ENCODE results near the gene MBNL2.

Gene MBNL2

GRCh38 chr13:97359181-97360057 is 137.3 kb downstream of the MBNL2 start:
- H3F3A ChIP-seq (ENCODE audit: insufficient read depth), result no peaks in the 10 kb centered on the region
- no peak overlapping the region for H3K27ac ChIP-seq (ENCODE audit: low read depth, low read length)
- no peak overlapping the region for H3K9ac ChIP-seq (ENCODE audit: low read length)
- H4K20me1 ChIP-seq (ENCODE audit: low read depth, low read length), result no peaks in the 10 kb centered on the region
- no peaks in the 10 kb centered on the region for H3K27me3 ChIP-seq (ENCODE audit: low read length)
- no peak overlapping the region for H3K4me3 ChIP-seq (ENCODE audit: insufficient read depth, low read length, poor library complexity, severe bottlenecking)
- H3K4me2 ChIP-seq (ENCODE audit: low read depth, low read length, poor library complexity, severe bottlenecking), result no peak overlapping the region
- H3K9me3 ChIP-seq (ENCODE audit: insufficient read depth, low read length), result no peaks in the 10 kb centered on the region
- no peak overlapping the region for H2AFZ ChIP-seq (ENCODE audit: low read depth, low read length, severe bottlenecking)
- TF ChIP-seq CTCF (IDR thresholded peaks at IDR 0.05; ENCODE audit: insufficient read depth, low read length, poor library complexity, severe bottlenecking) (peak; percentile 84), EZH2phosphoT487 (conservative IDR thresholded peaks at IDR 0.05; ENCODE audit: low read length) (no peak)
- H3K36me3 ChIP-seq (ENCODE audit: low read length), result no peaks in the 10 kb centered on the region
- no peaks in the 10 kb centered on the region for H3K9me2 ChIP-seq (replicated peaks; ENCODE audit: insufficient read depth, low read length)
- no peaks in the 10 kb centered on the region for H3K79me2 ChIP-seq (ENCODE audit: insufficient read depth, low read length)

GRCh38 chr13:97360610-97361009 is 138.5 kb downstream of the MBNL2 start:
- H3K9ac ChIP-seq (ENCODE audit: low read length), result no peak overlapping the region
- H3K79me2 ChIP-seq (ENCODE audit: insufficient read depth, low read length), result no peaks in the 10 kb centered on the region
- no peaks in the 10 kb centered on the region for H3K9me2 ChIP-seq (replicated peaks; ENCODE audit: insufficient read depth, low read length)
- H2AFZ ChIP-seq (ENCODE audit: low read depth, low read length, severe bottlenecking), result no peak overlapping the region
- no peaks in the 10 kb centered on the region for H4K20me1 ChIP-seq (ENCODE audit: low read depth, low read length)
- TF ChIP-seq CTCF (IDR thresholded peaks at IDR 0.05; ENCODE audit: insufficient read depth, low read length, poor library complexity, severe bottlenecking), result no peak
- no peak for TF ChIP-seq EZH2phosphoT487 (conservative IDR thresholded peaks at IDR 0.05; ENCODE audit: low read length)
- H3K9me3 ChIP-seq (ENCODE audit: insufficient read depth, low read length), result no peaks in the 10 kb centered on the region
- no peak overlapping the region for H3K4me2 ChIP-seq (ENCODE audit: low read depth, low read length, poor library complexity, severe bottlenecking)
- no peaks in the 10 kb centered on the region for H3K27me3 ChIP-seq (ENCODE audit: low read length)
- H3F3A ChIP-seq (ENCODE audit: insufficient read depth), result no peaks in the 10 kb centered on the region
- no peak overlapping the region for H3K27ac ChIP-seq (ENCODE audit: low read depth, low read length)
- H3K4me3 ChIP-seq (ENCODE audit: insufficient read depth, low read length, poor library complexity, severe bottlenecking), result no peak overlapping the region
- H3K36me3 ChIP-seq (ENCODE audit: low read length), result no peaks in the 10 kb centered on the region

GRCh38 chr13:97364031-97364430 is 141.9 kb downstream of the MBNL2 start:
- TF ChIP-seq CTCF (IDR thresholded peaks at IDR 0.05; ENCODE audit: insufficient read depth, low read length, poor library complexity, severe bottlenecking) (no peak), EZH2phosphoT487 (conservative IDR thresholded peaks at IDR 0.05; ENCODE audit: low read length) (no peak)
- H3K27me3 ChIP-seq (ENCODE audit: low read length), result no peaks in the 10 kb centered on the region
- no peak overlapping the region for H2AFZ ChIP-seq (ENCODE audit: low read depth, low read length, severe bottlenecking)
- H3K27ac ChIP-seq (ENCODE audit: low read depth, low read length), result no peak overlapping the region
- no peak overlapping the region for H3K4me2 ChIP-seq (ENCODE audit: low read depth, low read length, poor library complexity, severe bottlenecking)
- H3K4me3 ChIP-seq (ENCODE audit: insufficient read depth, low read length, poor library complexity, severe bottlenecking), result no peak overlapping the region
- H3K36me3 ChIP-seq (ENCODE audit: low read length), result no peaks in the 10 kb centered on the region
- no peaks in the 10 kb centered on the region for H3K9me2 ChIP-seq (replicated peaks; ENCODE audit: insufficient read depth, low read length)
- H4K20me1 ChIP-seq (ENCODE audit: low read depth, low read length), result no peaks in the 10 kb centered on the region
- H3K9me3 ChIP-seq (ENCODE audit: insufficient read depth, low read length), result no peaks in the 10 kb centered on the region
- H3K79me2 ChIP-seq (ENCODE audit: insufficient read depth, low read length), result no peaks in the 10 kb centered on the region
- H3F3A ChIP-seq (ENCODE audit: insufficient read depth), result no peaks in the 10 kb centered on the region
- no peak overlapping the region for H3K9ac ChIP-seq (ENCODE audit: low read length)
